IPS-18c (cell line): Measurements from ENCODE around the gene PPT2.
"Not testable (repeated sequence)": the region's sequence is repeated elsewhere in the genome, so short reads cannot be mapped to it uniquely, and the experiment has no call there.

ENCODE experiments used
- H3K4me3 ChIP-seq: 2 replicates; pipeline ENCODE4 v1.7.0; 2013; ENCODE audit warnings: low read depth, mild to moderate bottlenecking, low read length, moderate library complexity; ENCODE audit not compliant: insufficient read depth
- H3K9me3 ChIP-seq: one replicate; pipeline ENCODE4 v1.6.1; 2013; ENCODE audit warnings: mild to moderate bottlenecking, low read length, moderate library complexity; ENCODE audit not compliant: control insufficient read depth, insufficient read depth

The PPT2 gene

GRCh38 chr6:32118782-32119628 is 34.9 kb upstream of the PPT2 start:
- H3K9me3 ChIP-seq, result peaks cover 2% of the 10 kb centered on the region
- no peak overlapping the region for H3K4me3 ChIP-seq

DNA sequence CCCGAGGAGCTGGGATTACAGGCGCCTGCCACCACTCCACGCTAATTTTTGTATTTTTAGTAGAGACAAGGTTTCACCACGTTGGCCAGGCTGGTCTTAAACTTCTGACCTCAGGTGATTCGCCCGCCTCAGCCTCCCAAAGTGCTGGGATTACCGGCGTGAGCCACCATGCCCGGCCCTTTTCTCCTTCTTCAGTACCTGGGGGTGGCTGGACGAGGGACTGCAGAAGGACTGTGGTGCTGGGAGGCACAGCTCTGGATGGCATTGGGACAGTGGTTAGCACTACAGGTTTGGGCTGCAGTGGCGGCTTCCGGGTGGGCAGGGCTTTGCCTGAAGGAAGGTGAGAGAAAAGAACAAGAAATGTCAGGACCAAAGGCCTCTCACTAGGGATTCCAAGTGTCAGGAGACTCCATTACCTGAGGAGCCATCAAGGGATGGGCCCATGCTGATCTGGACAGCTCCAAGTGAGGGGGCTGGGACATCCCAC is 33.3 kb upstream of the PPT2 start:
- Histone ChIP-seq H3K9me3 (peaks cover 2% of the 10 kb centered on the region), H3K4me3 (no peak overlapping the region)

DNA sequence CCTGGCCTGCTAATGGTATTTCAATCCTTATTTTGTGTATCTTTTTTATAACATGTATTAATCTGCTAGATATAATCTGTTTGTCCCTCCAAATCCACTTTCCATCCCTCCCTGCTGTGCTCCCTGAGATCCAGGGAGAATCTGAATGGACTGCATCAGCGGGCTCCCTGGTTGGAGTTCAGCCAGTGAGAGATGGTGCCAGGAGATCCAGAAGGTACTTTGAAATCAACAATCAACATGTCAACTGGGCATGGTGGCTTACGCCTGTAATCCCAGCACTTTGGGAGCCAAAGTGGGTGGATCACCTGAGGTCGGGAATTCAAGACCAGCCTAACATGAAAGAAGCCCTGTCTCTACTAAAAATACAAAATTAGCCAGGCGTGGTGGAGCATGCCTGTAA is 30.3 kb upstream of the PPT2 start:
- Histone ChIP-seq H3K9me3 (no peaks in the 10 kb centered on the region), H3K4me3 (no peak overlapping the region)

DNA sequence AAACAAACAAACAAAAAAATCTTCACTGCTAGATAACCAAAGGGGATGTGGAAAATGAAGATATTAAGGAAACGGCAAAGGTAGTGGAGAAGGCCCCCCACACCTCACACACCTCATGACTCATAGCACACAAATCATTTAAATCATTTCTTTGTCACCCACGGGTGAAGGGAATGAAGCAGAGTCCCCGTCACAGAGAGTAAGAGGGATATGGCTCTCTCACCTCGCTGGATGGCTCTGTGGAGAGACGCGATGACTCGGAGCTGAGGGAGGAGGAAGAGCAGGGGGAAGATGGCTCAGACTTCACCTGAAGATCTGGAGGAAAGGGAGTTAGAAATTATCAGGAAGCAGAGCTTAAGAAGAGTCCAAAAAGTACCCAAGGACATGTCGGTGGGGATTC is 27.1 kb upstream of the PPT2 start:
- Histone ChIP-seq H3K9me3 (no peaks in the 10 kb centered on the region), H3K4me3 (peak overlapping the region; percentile 92; the same call in 1 of the 2 replicates)

DNA sequence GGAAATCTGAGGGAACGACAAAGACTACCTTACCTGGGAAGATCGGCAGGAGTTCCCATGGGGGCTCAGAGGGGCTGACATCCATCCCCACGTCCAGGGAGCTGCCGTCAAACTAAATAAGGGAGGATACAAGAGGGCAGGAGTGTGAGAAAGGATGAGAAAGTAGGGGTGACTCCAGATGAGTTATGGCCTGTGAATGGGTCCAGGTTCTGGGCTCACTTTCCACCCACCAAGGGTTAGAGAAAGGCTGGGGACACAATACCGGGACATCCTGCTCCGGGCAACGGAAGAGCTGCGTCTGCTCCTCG is 26.6 kb upstream of the PPT2 start:
- Histone ChIP-seq H3K9me3 (no peaks in the 10 kb centered on the region), H3K4me3 (peak overlapping the region; percentile 92)

DNA sequence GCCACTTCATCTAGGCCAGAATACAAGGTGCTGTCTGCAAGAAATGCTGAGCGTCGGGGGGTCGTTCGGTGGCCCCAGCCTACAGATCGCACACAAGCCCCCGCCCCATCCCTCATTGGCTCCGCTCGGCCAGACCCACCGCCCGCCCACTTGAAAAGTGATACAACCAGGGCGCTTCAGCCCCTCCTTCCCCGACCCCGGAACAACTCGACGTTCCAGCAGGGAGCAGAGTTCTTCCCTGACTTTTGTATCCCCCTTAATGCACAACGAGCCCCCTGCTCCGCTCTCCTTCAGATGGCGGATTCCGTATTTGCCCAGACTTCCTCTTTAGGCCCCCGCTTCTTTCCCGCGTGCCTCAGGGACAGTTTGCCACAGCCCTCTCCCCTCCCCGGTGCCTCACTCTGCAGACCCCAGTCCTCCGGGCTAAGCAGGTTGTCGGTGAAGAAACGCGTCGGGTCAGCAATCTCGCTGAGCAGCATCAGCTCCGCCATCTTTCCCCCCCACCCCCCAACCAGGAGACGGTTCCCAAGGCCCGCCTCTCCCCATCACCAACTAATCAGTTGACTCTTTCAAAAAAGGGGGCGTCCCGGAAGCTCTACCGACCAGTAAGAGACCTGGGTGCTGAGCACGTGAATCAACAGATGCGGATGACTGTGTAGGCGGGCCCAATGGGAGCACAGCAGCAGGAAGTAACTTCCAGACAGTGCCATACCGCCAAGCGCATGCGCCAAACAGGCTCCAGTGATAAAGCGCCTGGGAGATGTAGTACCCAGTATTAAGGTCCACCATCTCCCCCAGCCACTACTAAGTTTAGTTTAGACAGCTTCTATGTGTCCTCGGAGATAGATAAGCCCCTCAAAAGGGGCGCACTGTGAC is 26.0 kb upstream of the PPT2 start, which contains the start of gene ATF6B:
TSS of gene ATF6B (minus strand) at position 530 of the 876 bp plus-strand sequence. CDS start at position 491, 39 bp downstream.
- Histone ChIP-seq H3K9me3 (no peaks in the 10 kb centered on the region), H3K4me3 (peak within 1 kb of the TSS; percentile 92)

GRCh38 chr6:32128751-32129296 is 25.1 kb upstream of the PPT2 start:
- Histone ChIP-seq H3K9me3 (no peaks in the 10 kb centered on the region), H3K4me3 (peak overlapping the region; percentile 62; the same call in 1 of the 2 replicates)

- H3K4me3 ChIP-seq, result peak overlapping the region; percentile 62
- no peaks in the 10 kb centered on the region for H3K9me3 ChIP-seq
Measured at GRCh38 chr6:32129297-32130088, 24.4 kb upstream of the PPT2 start.

DNA sequence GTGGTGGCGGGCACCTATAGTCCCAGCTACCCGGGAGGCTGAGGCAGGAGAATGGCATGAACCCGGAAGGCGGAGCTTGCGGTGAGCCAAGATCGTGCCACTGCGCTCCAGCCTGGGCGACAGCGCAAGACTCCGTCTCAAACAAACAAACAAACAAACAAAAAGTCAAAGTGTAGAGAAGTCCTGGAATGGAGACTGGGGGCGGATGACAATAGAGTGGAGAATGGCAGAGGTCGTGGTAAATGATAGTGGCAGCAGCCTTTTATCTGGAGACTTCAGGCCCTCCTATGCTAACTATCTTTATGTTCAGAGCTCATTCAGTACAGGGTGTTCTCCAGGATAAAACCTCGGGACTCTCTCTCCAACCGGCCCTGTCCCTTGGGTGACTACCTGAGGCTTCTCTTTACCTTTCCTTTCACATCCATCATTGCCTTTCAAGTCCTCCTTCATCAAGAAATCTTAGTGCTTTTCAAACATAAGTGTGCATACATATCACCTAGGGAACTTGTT is 22.4 kb upstream of the PPT2 start:
- no peak overlapping the region for H3K4me3 ChIP-seq
- H3K9me3 ChIP-seq, result no peaks in the 10 kb centered on the region

GRCh38 chr6:32132110-32132509 is 21.8 kb upstream of the PPT2 start:
- H3K9me3 ChIP-seq, result no peaks in the 10 kb centered on the region
- no peak overlapping the region for H3K4me3 ChIP-seq

GRCh38 chr6:32133786-32134185 is 20.2 kb upstream of the PPT2 start:
- H3K9me3 ChIP-seq, result no peaks in the 10 kb centered on the region
- H3K4me3 ChIP-seq, result no peak overlapping the region

DNA sequence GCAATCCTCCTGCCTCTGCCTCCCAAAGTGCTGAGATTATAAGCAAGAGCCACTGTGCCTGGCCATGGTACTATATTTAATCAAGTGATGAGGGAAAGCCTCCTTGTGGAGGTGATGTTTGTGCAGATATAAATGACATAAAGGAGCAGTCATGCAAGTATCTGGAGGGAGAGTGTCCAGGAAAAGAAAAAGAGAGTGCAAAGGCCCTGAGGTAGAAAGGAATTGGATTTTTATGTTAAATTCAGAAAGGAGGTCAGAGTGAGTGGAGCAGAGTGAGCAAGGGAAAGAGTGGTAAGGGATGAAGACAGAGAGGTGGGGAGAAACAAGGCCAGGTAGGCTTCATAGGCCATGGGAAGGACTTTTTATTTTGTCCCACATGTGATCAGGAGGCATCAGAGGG is 16.5 kb upstream of the PPT2 start:
- no peak overlapping the region; the same call in 1 of the 2 replicates for H3K4me3 ChIP-seq
- no peaks in the 10 kb centered on the region for H3K9me3 ChIP-seq

DNA sequence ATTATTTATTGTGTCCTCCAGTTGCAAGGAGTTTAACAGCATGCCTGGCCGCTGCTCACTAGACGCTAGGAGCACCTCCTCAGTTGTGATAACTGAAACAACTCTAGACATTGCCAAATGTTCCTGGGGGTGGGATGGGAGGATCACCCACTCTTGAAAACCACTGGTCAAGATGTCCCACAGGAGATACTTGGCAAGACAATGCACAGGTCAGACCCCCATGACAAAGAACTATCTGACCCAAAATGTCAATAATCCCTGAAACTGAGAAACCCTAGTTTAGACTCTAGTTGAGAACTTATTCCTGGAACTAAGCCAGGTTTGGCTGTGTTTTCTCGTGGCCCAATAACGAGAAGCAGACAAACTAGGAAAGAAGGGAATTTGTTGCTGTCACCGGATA is 14.4 kb upstream of the PPT2 start:
- H3K4me3 ChIP-seq, result no peak overlapping the region
- no peaks in the 10 kb centered on the region for H3K9me3 ChIP-seq

GRCh38 chr6:32140420-32141046 is 13.4 kb upstream of the PPT2 start:
- Histone ChIP-seq H3K9me3 (no peaks in the 10 kb centered on the region), H3K4me3 (no peak overlapping the region)

GRCh38 chr6:32144238-32144637 is 9.7 kb upstream of the PPT2 start:
- not testable (repeated sequence) for H3K4me3 ChIP-seq, H3K9me3 ChIP-seq

- Histone ChIP-seq H3K4me3 (no peak overlapping the region), H3K9me3 (no peaks in the 10 kb centered on the region)
Measured at GRCh38 chr6:32146287-32146686, 7.7 kb upstream of the PPT2 start.
